ENCODE measurements around the gene NDST1.

Gene NDST1

DNA sequence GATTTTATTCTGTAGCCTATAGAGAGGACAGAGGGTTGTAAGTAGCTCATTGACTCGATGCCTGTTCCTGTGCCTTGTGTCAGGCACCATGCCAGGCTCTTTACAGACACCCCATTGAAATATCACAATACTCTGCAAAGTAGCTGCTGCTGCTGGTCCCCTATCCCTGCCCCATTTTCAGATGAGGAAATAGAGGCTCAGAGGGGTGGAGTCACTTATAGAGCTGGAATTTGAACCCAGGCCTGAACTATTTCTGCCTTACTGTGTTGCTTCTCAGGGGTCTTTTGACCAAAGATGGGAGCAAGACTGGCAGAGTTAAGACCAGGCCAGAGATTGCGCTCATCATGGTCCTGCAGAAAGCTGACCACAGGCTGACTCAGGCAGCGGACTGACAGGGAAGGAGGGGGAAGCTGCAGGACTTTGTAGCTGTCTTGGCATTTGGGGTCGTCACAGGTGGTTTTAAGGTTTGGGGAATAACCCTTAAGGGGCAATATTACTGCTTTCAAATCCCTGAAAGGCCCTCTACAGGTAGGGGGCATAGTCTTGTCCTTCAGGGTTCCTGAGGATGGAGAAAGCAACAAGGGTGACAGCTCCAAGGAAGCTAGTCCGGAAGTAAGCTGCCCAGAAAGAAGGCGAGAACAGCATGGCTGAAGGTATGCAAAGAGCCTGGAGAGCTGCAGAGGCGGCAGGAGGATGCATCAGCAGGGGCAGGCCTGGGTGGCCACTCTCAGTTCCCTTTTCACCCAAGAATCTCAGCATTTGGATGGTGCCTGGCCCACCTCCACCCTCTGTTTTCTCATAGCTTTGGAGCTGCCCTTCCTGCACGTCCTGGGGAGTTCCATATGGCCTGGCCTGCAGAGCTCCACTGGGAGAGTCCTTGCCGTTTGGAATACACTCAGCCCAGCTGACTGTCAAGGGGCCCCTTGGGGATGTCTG lies 18.3 kb upstream of the NDST1 start:
- DNase-seq: no peak

DNA sequence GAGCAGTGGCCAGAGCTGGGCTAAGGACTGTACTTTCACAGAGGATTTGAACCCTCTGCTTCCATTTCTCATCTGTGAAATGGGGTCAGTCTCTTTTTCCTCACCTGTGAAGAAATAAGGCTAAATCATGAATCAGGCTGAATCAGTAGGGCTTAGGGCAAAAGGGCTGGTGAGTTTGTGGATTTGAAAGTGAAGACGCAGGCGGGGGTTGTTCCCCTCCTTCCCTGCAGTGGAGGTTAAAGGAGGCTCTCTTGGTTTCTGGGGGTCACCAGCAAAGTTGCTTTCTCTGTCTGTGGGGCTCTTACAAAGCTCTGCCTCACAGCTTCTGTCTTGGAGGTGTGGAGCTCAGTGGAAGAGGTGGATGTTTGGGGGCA lies 17.6 kb upstream of the NDST1 start:
- DNase-seq: no peak

DNA sequence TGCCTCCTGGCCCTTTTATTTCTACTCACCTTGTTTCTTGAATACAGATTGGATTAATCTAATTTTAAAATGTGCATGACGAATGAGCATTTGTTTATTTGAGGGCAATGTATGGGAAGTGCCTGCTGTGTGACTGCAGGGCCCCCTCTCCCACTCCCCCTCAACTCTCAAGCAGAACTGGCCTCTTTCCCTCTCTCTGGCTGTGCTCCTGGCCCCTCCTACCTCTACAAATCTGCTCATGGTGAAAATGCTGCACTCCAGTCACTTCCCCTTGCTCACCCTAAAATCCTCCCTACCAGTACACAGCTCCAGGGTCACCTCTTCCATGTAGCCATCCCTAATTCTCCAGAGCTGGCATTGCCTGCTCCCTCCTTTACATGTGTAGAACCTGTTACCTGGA lies 17.2 kb upstream of the NDST1 start:
- no peak for DNase-seq

DNA sequence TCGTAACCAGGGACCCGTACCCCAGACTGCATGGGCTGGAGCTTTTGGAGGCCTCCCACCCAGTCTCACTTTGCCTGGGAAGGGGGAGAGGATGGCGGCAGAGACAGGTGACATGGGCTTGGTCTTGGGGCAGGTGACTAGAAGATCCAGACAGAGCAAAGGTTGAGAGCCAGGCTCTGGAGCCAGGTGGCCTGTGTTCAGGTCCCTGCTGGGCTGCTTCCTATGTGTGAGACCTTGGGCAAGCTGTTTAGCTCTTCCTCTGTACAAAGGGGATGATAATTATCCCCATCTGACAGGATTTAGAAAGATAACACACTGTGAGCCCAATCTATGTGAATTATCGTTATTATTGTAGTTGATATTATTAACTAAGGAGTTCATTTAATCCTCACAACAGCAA lies 16.1 kb upstream of the NDST1 start:
- DNase-seq: no peak

DNA sequence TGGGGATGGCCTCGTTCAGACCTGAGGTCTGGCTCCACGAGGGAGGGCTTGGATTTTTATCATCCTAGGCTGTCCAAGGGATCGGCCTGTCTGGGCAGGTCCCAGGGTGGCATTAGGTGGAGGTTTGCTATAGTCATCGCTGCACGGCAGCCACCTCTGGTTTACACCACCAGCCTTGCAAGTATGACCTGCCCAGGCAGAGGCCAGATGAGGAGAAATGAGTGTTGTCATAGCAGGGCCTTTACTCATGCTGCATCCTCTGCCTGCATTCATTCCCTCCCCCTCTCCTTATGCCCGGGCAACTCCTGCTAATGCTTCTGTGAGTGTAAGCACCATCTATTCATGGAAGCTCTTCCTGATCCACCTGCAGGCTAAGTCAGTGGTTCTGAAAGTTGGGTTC lies 15.3 kb upstream of the NDST1 start:
- no peak for DNase-seq

DNA sequence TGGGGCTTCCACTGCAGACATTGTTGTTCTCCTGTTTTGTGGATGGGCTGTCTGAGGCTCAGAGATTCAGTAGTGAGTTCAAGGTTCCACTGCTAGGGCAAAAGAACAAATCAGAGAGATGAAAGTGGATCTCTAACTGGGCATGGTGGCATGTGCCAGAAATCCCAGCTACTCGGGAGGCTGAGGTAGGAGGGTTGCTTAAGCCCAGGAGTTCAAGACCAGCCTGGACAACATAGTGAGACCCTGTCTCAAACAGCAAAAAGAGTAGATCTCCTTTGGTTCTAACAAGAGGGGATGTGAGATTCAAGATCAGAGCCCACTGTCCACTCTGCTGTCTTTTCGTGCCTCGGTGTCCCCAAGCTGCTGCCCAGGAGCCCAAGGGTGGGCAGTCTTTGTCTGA lies 11.8 kb upstream of the NDST1 start:
- DNase-seq: no peak

DNA sequence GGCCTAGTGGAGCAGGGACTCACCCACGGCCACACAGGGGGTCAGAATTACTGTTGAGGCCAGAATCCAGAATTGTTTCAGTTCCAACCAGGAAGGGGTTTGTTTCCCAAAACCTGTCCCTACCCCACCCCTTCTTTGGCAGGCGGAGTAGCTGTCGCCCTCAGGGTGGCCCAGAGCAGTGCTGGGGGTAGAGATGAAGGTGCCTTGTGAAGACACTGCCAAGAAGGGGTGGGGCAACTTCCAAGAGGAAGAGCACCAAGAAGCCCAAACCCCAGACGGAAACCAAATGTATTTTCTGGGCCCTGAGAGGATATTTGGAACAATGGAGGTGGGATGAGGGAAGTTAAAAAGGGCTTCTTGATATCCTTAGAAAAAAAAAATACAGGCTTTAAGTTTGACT lies 11.4 kb upstream of the NDST1 start:
- no peak for DNase-seq

DNA sequence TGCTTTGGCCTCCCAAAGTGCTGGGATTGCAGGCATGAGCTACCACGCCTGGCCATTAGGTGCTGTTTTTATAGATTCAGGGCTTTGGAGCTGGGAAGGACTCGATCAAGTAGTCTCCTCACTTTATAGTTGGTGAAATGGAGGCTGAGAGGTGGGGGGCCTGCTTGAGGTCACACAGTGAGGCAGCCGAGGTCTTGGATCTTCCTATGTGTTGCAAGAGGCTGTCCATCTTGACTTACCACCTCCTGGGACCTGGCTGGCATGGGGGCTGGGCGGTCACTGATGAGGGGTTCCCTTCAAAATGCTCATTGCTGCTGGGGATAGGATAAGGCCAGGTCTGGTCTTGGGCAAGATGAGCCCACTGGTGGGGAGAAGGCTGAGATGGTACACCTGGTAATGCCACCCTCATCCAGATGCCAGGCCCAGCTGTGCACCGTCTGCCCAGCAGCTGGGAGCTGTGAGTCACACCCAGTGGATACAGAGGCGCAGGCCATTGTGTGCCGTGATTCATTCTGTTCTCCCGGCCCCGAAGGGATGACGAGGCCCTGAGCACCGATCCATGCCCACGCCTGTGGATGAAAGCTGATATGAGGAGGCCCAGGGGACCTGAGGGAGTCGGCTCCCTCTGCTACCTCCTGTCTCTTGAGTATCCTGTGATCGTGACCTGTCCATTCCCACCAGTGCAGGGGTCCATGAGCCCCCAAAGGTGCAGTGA lies 10.5 kb upstream of the NDST1 start:
- DNase-seq: no peak

DNA sequence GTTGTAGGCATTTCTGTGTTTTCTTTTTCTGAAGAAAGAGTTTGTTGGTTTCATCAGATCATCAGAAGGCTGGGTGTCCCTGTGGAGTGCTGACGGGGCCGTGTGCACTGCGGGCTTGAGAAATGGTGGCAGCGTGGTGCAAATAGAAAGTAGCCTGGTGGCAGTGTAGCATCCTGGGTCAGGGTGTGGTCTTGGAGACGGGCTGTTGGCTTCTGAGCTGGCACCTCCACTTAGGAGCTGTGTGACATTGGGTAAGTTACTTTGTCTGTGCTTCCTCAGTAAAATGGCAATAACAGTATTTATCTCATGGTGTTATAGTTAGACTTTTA lies 10.0 kb upstream of the NDST1 start:
- no peak for DNase-seq

DNA sequence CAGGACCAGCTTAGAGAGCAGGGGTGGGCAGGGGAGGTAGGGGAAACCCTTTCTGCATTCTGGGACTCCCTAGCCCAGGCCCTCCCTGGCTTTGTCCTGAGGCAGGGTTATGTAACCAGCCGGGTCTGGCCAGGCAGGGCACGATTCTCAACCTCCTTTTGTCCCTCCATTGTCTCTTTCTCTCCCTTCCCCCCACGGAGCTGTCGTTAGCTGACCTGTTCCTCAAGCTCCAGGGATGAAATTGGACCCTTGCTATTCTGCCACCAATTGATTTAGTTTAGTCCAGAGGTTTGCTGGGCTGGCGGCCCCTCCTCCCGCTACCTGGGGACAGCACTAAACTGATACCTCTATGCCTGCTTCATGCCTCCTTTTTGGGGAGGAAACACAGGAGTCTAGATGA lies 9.4 kb upstream of the NDST1 start:
- DNase-seq: no peak

DNA sequence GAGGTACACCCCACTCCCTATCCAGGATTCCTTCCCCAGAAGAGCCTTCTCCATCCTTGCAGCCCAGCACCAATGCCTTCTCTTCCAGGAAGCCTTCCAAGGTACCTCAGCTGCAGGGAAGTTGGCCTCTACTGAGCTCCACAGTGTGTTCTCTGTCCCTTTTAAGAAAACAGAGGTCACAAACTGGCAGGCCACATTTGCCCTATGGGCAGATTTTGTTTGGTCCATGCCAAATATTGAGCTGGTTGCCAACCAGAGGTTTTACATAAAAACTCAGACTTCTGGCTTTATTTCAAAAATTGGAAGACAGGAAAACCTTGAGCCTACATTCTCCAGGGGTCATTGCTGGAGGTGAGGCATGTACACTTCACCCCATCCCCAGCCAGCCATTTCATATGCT lies 9.0 kb upstream of the NDST1 start:
- DNase-seq: no peak

DNA sequence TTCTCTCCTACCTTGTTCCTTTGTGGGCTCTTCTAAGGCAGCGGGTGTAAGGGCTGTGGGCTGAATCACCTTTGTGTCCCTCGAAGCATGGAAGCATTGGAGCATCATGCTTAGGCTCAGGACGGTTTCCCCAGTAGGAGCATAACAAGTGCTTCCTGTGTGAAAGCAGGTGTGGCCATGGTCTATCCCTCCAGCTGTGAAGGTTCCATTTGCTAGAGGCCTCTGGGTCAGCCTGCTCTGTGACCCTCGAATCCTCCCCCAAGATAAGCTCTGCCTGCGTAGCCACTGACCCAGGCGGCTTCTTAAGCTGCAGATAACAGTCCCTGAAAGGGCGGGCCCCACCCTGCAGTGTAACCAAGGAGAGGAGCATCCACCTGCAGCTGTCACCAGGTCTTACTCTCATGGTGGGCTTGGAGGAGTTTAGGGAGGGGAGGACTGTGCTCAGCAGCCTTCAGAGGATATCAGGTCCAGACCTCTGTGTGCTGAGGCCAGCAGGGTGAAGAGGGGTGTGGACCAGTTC lies 8.4 kb upstream of the NDST1 start:
- DNase-seq: no peak

DNA sequence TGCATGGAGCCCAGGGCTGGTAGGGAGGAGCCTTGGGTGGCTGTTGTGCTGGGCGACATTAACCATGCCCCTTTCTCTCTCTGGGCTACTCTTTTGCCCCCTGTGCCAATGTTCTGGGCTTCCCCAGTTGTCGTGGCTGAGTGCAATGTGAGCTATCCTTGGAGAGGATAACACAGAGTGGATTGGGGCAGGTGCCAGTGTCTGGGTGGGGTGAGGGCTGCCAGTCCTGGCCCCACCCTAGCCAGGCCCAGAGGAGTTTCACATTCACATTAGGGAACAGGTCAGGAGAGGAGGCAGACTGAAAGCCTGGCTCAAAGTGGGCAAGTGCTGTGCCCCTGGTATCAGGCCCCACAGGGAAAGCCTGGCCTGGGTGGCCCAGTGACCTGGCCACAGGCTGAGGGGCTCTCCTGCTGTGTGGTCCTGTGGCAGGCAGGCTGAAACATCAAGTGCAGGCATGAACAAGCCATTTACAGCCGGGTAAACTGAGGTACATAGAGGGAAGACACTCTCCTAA lies 7.5 kb upstream of the NDST1 start:
- no peak for DNase-seq

DNA sequence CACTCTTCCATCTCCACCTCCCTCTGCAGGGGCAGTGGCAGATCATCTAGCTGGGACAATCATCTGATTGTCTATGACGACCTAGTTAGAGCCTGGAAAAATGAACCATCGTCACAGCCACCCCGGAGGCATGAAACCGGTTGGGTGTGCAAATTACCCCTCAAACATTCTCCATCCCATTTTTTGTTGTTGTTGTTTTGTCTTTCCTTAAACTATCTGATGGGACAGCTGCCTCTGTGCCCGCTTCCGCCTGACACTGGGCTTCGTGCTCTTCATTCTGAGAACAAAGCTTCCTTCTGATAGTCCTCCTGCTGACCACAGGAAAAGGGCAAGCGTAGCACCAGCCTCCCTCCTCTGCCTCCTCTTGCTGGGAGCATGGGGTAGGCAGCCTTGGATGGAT lies 7.0 kb upstream of the NDST1 start:
- DNase-seq: no peak

DNA sequence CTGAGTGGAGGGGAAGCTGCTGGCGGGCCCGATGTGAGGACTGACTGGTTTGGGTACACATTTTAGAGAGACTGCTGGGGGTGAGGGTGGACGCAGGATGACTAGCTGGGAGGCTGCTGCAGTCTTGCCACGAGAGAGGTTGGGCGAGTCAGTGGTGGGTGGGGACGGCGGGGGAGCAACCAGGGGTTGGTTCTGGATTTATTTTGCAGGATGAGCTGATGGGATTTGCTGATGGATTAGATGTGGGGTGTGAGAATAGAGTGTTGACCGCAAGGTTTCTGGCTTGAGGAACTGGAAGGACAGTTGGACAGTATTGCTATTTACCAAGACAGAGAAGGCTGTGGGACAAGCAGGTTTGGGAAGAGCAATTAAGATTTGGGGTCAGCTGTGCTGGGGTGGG lies 5.8 kb upstream of the NDST1 start:
- DNase-seq: no peak

DNA sequence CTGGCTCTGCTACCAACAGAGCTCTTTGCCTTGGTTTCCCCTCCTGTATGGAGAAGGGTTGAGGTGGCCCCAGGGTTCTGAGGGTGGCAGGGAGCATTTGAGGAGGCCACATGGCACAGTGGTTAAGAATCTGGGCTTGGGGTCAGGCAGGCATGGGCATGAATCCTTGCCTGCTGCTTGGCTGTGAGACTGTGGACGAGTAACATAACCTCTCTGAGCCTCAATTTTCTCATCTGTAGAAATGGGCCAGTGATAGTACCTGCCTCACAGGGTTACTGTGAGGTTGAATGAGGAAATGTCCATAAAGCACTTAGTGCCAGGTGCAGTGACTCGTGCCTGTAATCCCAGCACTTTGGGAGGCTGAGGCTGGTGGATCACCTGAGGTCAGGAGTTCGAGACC lies 5.1 kb upstream of the NDST1 start:
- no peak for DNase-seq

DNA sequence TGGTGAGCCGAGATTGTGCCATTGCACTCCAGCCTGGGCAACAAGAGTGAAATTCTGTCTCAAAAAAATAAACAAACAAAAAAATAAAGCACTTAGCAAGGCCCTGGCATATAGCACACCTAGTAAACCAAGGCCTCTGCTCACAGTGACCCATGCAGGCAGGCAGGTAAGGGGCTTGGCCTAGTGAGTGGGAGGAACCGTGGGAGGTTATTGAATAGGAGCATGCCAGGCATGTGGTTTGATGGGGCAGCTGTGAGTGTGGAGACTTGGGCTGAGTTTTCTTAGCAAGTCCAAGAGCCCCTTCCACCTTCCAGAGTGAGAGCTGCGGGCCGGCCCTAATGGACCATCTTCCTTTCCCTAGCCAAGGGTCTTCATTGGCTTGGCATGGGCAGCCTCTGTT lies 4.5 kb upstream of the NDST1 start:
- DNase-seq: no peak

DNA sequence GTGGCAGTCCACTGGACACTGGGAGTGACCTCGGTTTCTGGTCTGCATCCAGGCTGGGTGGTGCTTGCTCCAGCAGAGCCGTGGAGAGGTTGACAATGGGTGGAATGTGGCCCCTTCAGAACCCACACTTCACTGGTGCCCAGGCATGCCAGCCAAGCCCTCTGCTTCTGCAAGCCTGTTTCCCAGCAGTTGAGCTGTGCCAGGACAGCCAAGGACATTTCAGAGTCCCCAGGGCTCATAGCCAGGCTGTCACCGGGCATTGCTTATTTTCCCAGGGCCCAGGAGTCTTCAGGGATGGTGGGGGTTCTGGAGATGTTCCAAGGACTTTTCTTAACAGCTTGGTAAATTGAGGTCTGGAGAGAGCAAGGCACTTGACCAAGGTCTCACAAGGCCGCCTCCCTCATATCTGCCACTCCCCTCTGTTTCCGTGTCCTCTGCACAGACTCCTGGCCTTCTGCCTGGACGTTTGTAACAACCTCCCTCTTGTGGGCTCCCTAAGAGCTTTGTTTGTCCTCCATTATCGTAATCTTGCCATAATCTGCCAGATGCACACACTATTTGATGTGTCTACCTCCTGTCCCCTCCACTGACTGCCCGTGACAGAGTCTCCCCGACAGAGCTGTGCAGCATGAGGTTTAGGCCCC lies 3.8 kb upstream of the NDST1 start:
- DNase-seq: no peak

DNA sequence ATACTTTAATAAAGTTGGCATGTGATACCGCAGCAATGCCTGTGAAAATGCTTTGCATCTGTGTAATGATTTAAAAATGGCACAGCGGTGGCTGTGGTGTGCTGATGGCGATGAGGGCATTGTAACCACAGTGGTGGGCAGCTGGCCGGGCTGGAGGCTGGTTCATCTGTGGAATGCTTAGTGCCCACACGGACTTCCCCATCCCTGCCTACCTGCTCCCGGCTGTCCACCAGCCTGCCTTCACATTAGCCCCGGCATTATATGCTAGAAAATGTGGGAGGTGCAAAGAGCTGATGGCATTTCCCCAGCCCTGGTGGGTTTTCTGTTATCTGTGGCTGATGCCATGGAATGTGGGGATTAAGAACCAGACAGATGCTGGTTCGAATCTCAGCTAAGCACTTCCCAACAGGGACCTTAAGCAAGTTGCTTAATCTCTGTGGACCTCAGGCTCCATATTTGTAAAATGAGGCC lies 2.9 kb upstream of the NDST1 start:
- DNase-seq: no peak

DNA sequence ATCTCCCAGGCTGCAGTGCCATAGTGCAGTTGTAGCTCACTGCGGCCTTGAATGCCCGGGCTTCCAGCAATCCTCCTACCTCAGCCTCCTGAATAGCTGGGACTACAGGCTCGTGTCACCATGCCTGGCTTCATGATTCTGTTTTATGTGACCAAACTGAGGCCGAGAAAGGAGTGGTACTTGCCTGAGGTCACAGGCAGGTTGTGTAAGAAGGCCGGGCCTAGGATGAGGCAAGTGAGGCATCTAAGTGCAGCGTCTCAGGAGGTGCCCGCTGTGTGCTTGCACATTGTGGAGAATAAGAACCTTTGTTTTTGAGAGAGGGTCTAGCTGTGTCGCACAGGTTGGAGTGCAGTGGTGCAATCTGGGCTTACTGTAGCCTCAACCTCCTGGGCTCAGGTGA lies 2.1 kb upstream of the NDST1 start:
- DNase-seq: no peak

DNA sequence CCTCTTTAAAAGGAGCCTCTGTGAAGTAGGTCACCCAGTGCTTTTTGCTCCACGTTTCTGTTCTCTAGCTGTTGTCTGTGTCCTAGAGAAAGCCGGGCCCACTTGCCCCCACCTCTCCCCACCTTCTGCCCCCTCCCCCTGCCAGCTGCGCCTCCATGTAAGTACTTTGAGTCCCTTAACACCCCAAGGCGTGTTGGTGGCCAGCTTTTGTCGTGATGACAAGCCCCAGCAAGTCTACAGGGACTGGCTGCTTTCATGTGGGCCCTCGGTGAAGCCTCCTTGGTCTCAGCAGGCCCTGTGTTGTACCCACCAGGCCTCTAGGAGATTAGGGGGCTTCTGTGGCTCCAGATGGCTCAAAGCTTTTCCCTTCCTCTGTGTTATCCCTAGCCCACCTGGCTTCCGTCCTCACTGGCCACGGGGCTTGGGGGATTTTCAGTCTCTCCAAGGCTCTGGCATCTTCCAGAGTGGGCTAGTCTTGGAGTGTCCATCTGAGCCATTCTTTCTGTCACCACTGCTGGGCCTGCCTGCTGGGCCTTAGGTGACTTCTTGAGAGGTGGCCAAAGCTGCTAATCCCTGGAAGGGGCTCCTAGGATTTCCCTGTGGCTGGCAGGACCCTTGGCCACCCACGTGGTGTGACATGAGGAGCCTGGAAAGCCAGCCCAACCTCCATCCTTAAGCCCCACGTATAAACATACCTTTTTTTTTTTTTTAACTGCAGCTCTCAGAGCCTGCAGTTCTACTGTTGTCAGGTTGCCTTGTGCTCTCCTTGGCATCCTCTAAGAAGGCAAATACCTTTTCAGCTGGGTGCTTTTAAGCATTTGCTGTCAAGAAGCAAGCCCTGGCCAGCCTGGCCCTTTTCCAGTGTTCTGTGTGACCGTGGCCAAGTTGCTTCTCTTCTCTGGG lies 1.1 kb upstream of the NDST1 start:
- DNase-seq: no peak

DNA sequence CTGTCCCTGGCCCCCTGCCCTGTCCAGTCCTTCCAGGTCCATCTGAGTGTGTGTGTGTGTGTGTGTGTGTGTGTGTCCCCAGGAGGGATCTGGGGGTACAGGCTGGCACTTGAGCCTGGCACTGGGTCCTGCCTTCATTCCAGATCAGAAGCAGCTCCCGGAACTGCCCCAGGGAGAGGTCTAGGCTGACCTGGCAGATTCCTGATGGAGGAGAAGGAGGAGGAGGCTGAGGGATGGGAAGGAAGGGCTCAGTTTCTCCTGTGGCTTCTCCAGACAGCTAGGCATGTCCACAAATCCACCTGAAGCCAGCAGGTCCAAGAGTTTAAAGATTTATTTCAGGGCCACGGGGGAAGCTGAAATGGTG lies 328 bp downstream of the NDST1 start:
- DNase-seq: no peak

DNA sequence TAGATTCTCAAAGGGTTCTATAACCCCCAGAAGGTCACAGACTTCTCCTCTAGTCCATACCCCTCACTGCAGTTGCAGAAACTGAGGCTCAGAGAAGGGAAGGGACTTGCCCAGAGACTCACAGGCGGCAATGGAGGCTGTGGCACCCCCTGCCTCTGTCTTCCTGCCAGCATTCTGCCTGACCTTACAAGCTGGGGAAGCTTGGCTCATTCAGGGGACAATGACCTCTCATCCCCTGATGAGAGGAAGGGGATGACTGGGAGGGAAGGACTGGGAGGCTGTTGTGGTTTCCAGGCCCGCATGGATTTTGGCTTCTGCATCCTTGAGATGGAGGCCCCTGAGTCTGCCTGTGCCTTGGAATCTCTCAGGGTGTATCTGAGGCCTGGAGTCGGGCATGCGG lies 897 bp downstream of the NDST1 start:
- DNase-seq: no peak
